ENCODE results near the gene SORD.
"Not testable (repeated sequence)": the region's sequence is repeated elsewhere in the genome, so short reads cannot be mapped to it uniquely, and the experiment has no call there.

Gene SORD

DNA sequence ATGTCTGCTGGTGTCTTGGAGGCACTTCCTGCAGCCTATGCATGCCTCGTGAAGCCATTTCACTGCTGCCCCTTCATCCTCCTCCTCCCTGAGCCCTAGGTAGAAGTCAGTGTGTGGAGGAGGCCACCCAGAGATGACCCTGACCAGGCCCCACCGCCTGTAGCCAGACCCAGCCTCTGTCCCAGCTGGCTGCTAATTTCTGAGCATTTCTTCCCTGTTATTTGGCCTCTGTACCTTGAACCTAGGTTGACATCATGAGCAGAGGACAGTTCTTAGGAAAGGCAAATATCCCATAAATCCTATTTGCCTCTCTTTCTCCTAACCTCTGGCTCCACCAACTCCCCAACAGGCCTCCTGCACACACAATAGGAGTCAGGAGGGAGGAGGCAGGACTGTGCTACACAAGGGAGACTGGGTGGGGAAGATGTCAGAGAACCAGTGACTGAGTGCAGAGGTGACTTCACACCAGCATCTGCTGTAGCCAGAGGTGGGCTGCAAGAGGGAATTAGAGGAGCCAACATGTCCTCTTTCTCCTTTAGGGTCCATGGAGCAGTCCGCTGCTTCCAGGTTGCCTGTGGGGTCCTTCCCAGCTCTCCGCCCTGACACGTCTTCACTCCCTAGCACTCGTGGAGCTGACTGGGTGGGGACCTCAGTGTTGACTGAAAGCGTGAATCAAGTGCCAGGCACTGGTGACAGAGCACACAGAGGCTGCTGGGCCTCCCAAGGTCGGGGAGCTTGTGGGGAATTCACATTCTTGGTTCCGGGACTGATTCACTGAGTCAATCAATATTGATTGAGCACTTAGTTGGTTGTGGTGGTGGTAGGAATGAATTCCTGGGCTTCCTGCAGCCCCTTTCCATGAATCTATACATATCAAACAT lies 52.7 kb downstream of the SORD start:
- not testable (repeated sequence) for H3K27me3 ChIP-seq (ENCODE audit: low read depth, low read length); H3K9me3 ChIP-seq (ENCODE audit: control insufficient read depth in 1 of 2, low read length in 2 of 2); H3K27ac ChIP-seq (ENCODE audit: low read length); H3K4me1 ChIP-seq (ENCODE audit: control insufficient read depth in 1 of 2, insufficient read depth in 2 of 2, low read length in 2 of 2); H3K4me3 ChIP-seq (ENCODE audit: low read depth in 1 of 2, low read length in 2 of 2); H3K36me3 ChIP-seq (ENCODE audit: control insufficient read depth in 1 of 2, insufficient read depth in 2 of 2, low read length in 2 of 2)

DNA sequence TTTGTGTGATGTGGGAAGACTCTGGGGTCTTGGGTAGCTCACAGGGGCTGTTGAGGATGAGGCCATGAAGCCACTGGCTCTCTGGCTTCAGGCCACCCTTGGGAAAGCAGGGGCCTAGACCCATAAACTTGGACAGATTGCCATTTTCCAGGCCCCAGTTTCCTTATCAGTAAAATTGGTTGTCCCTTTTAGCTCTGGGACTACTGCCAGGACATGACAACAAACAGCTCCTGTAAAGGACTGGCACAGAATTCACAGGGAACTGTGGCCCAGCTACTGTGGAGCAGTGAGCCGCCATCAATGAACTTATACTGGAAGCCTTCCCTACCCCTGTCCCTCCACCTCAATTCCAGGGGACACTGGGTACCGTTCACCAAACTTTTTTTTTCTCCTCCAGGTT lies 54.4 kb downstream of the SORD start:
- not testable (repeated sequence) for H3K36me3 ChIP-seq (ENCODE audit: control insufficient read depth in 1 of 2, insufficient read depth in 2 of 2, low read length in 2 of 2); H3K27me3 ChIP-seq (ENCODE audit: low read depth, low read length); H3K9me3 ChIP-seq (ENCODE audit: control insufficient read depth in 1 of 2, low read length in 2 of 2); H3K27ac ChIP-seq (ENCODE audit: low read length); H3K4me3 ChIP-seq (ENCODE audit: low read depth in 1 of 2, low read length in 2 of 2); H3K4me1 ChIP-seq (ENCODE audit: control insufficient read depth in 1 of 2, insufficient read depth in 2 of 2, low read length in 2 of 2)

DNA sequence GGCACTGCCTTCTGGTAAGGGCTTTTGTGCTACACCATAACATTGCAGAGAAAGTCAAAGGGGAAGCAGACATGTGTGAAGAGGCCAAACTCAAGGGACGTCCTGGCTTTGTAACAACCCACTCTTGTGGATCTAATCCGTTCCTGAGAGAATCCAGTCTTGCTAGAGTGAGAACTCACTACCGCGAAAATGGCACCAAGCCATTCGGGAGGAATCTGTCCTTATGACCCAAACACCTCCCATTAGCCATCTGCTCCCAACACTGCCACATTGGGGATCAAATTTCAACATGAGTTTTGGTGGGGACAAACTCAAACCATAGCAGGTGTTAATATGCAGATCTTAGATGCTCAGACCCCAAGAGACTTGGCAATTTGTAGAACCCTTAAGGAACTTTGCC lies 56.2 kb downstream of the SORD start:
- not testable (repeated sequence) for H3K27ac ChIP-seq (ENCODE audit: low read length)

DNA sequence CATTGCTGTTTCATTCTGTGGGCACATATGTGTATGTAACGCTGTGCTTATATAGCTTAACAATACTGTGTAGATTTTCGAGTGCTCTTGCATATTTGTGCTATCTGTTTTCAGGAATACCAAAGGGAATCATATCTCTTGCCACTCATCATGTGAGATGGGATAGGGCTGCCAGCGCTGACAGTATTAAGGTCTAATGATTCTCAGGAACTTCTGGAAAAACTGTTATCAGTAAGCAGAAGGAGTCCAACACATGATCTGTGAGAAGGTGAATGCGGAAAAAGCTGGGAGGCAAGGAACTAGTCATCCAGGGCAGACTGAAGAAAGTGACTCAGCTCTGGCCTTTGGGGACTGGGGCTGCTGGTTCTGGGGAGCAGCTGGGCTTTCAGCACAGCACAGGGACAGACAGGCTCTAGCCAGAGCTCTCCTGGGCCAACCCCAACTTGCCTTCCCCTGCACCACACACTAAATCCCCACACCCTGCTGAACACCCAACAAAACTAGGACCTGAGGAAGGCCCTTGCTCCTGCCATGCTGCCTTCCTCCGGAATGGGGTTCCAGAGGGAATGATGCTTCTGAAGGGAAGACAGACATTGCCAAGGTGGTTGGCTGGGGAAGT lies 56.7 kb downstream of the SORD start:
- H3K36me3 ChIP-seq (ENCODE audit: control insufficient read depth in 1 of 2, insufficient read depth in 2 of 2, low read length in 2 of 2); H3K9me3 ChIP-seq (ENCODE audit: control insufficient read depth in 1 of 2, low read length in 2 of 2); H3K27me3 ChIP-seq (ENCODE audit: low read depth, low read length); H3K4me3 ChIP-seq (ENCODE audit: low read depth in 1 of 2, low read length in 2 of 2); H3K4me1 ChIP-seq (ENCODE audit: control insufficient read depth in 1 of 2, insufficient read depth in 2 of 2, low read length in 2 of 2); H3K27ac ChIP-seq (ENCODE audit: low read length): not testable (repeated sequence)

More for the DNA sequence above, 56.2 kb downstream of the SORD start:
- H3K27me3 ChIP-seq (ENCODE audit: low read depth, low read length); H3K4me3 ChIP-seq (ENCODE audit: low read depth in 1 of 2, low read length in 2 of 2); H3K9me3 ChIP-seq (ENCODE audit: control insufficient read depth in 1 of 2, low read length in 2 of 2); H3K36me3 ChIP-seq (ENCODE audit: control insufficient read depth in 1 of 2, insufficient read depth in 2 of 2, low read length in 2 of 2); H3K4me1 ChIP-seq (ENCODE audit: control insufficient read depth in 1 of 2, insufficient read depth in 2 of 2, low read length in 2 of 2): not testable (repeated sequence)

DNA sequence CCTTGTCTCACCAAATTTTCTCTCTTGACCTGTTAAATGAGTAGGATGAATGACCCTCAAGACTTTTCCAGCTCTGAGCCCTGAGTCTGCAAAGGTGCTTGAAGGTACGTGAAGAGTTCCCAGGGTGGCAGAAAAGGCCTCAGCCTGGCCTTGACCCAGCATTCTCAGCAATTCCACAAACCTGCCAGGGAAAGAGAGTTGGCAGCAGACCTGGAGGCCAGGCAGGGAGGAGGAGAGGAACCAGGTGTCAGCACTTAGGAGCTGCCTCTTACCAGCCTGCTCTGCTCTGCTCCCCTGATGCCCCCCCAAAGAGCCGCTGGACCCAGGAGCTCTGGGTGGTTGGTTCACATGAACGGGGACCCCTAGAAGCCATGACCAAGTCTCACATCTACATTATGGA lies 57.6 kb downstream of the SORD start:
- not testable (repeated sequence) for H3K4me3 ChIP-seq (ENCODE audit: low read depth in 1 of 2, low read length in 2 of 2); H3K27ac ChIP-seq (ENCODE audit: low read length); H3K4me1 ChIP-seq (ENCODE audit: control insufficient read depth in 1 of 2, insufficient read depth in 2 of 2, low read length in 2 of 2); H3K9me3 ChIP-seq (ENCODE audit: control insufficient read depth in 1 of 2, low read length in 2 of 2); H3K36me3 ChIP-seq (ENCODE audit: control insufficient read depth in 1 of 2, insufficient read depth in 2 of 2, low read length in 2 of 2); H3K27me3 ChIP-seq (ENCODE audit: low read depth, low read length)

DNA sequence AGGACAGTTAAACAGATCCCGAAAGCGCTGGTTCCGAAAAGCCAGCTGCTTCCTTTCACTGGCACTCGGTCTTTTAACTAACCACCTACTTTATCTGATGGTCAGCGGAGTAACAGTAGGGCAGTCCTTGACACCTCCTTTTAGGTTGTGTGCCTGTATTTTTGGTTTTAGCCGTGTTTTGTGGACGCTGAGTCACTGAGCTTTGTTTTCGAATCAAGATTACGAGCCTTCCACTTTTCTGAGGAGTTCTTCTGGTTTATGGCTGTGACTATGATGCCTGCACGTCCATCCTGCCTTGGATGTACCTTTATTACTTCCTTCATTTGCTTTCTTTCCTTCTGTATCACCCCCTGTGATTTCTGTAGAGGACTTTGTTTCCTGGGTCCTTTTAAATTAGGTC lies 59.4 kb downstream of the SORD start:
- not testable (repeated sequence) for H3K27me3 ChIP-seq (ENCODE audit: low read depth, low read length); H3K4me3 ChIP-seq (ENCODE audit: low read depth in 1 of 2, low read length in 2 of 2); H3K9me3 ChIP-seq (ENCODE audit: control insufficient read depth in 1 of 2, low read length in 2 of 2); H3K4me1 ChIP-seq (ENCODE audit: control insufficient read depth in 1 of 2, insufficient read depth in 2 of 2, low read length in 2 of 2); H3K36me3 ChIP-seq (ENCODE audit: control insufficient read depth in 1 of 2, insufficient read depth in 2 of 2, low read length in 2 of 2); H3K27ac ChIP-seq (ENCODE audit: low read length)

DNA sequence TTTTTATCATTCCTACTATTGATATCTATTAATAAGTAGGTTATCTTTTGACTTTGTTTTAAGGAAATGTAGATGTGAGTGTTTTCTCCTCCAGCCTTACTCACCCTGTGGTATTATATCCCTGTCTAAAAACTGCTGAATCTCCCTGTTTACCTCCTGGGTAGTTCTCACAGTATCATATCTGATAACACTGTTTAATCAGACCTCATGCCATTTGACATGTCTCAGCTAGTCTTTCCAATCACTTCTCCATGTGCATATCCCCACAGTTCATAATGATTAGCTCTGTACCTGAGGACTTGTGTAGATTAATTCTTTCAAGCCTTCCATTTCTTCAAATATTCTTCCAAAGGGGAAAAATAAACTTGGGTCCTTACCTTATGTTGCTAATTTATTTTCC lies 60.2 kb downstream of the SORD start:
- H3K27me3 ChIP-seq (ENCODE audit: low read depth, low read length), result no peaks in the 10 kb centered on the region
- H3K4me3 ChIP-seq (ENCODE audit: low read depth in 1 of 2, low read length in 2 of 2), result no peak overlapping the region
- H3K27ac ChIP-seq (ENCODE audit: low read length), result no peak overlapping the region
- no peaks in the 10 kb centered on the region for H3K9me3 ChIP-seq (ENCODE audit: control insufficient read depth in 1 of 2, low read length in 2 of 2)
- H3K36me3 ChIP-seq (ENCODE audit: control insufficient read depth in 1 of 2, insufficient read depth in 2 of 2, low read length in 2 of 2), result no peaks in the 10 kb centered on the region
- no peaks in the 10 kb centered on the region for H3K4me1 ChIP-seq (ENCODE audit: control insufficient read depth in 1 of 2, insufficient read depth in 2 of 2, low read length in 2 of 2)

DNA sequence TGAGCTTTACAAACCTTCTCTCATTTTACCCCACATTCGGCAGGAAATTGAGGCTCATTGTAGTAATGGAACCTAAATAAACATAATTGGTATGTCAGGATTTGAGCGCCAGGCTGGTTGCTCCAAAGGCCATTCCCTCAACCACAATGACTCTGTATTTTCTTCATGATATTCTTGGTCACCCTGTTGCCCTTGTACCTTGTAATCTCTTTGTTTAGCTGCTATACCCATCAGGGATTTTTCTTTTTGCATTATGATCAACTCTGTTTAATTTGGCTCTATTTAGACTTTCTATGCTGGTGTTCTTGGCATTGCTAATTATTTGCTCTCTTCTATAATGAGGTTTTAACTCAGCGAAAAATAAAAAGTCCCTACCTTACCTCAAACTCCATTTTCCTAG lies 61.2 kb downstream of the SORD start:
- Histone ChIP-seq H3K4me1 (ENCODE audit: control insufficient read depth in 1 of 2, insufficient read depth in 2 of 2, low read length in 2 of 2) (no peaks in the 10 kb centered on the region), H3K27me3 (ENCODE audit: low read depth, low read length) (no peaks in the 10 kb centered on the region), H3K27ac (ENCODE audit: low read length) (no peak overlapping the region), H3K4me3 (ENCODE audit: low read depth in 1 of 2, low read length in 2 of 2) (no peak overlapping the region), H3K36me3 (ENCODE audit: control insufficient read depth in 1 of 2, insufficient read depth in 2 of 2, low read length in 2 of 2) (no peaks in the 10 kb centered on the region), H3K9me3 (ENCODE audit: control insufficient read depth in 1 of 2, low read length in 2 of 2) (no peaks in the 10 kb centered on the region)

DNA sequence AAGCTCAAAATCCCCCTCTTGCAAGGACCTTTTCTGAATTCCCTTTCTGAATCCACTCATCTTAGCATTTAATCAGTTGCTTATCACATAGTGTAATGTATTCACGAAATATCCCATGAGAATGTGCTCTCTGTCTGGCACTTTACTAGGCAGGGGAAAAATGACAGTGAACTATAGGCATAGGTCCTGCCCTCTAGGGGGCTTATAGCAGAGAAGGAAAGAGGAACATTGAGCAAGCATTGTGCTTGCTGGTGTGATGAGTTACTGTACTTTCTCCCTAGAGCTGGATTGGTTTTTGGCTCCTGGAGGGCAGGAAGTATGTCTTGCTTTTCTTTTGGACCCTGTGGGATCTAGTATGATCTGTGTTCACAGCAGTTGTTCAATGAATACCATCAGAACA lies 64.5 kb downstream of the SORD start:
- H3K4me3 ChIP-seq (ENCODE audit: low read depth in 1 of 2, low read length in 2 of 2), result no peak overlapping the region

DNA sequence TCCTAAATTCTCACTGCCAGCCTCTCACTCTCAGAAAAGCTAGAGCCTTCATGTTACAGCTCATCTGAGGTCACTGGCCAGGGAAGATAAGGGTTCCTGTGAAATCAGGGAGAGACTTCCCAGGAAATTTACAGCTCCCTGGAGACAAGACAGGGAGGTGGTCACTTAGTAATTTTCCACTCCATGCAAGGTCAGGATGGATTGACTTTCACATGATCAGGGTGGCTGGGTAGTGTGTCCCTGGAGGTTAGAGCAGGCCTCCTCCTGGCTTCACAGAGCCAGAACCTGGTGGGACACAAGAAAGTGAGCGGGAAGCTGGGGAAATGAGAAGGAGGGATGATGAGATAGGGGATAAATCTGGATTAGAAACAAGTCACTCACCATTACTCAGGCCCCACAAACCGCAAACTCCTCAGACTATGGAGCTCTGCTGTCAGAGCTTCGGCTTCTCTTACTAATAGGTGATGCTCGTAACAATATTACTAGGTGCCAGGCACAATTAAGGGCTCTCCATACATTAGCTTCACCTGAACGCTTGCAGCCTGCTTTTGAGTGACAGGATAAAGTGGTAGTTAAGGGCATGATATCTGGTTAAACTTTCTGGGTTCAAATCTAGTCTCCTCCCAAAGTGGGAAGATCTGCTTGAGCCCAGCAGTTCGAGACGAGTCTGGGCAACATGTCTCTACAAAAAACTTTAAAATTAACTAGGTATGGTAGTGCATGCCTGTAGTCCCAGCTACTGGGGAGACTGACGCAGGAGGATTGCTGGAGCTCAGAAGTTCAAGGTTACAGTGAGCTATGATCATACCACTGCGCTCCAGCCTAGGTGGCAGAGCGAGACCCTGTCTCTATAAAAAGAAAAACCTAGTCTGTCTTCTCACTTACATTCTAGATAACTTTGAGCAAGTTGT lies 66.1 kb downstream of the SORD start:
- Histone ChIP-seq H3K4me1 (ENCODE audit: control insufficient read depth in 1 of 2, insufficient read depth in 2 of 2, low read length in 2 of 2) (no peaks in the 10 kb centered on the region), H3K4me3 (ENCODE audit: low read depth in 1 of 2, low read length in 2 of 2) (no peak overlapping the region), H3K36me3 (ENCODE audit: control insufficient read depth in 1 of 2, insufficient read depth in 2 of 2, low read length in 2 of 2) (no peaks in the 10 kb centered on the region), H3K27me3 (ENCODE audit: low read depth, low read length) (no peaks in the 10 kb centered on the region), H3K27ac (ENCODE audit: low read length) (no peak overlapping the region), H3K9me3 (ENCODE audit: control insufficient read depth in 1 of 2, low read length in 2 of 2) (no peaks in the 10 kb centered on the region)

More for the DNA sequence above, 64.5 kb downstream of the SORD start:
- Histone ChIP-seq H3K9me3 (ENCODE audit: control insufficient read depth in 1 of 2, low read length in 2 of 2) (no peaks in the 10 kb centered on the region), H3K4me1 (ENCODE audit: control insufficient read depth in 1 of 2, insufficient read depth in 2 of 2, low read length in 2 of 2) (no peaks in the 10 kb centered on the region), H3K36me3 (ENCODE audit: control insufficient read depth in 1 of 2, insufficient read depth in 2 of 2, low read length in 2 of 2) (no peaks in the 10 kb centered on the region), H3K27me3 (ENCODE audit: low read depth, low read length) (no peaks in the 10 kb centered on the region), H3K27ac (ENCODE audit: low read length) (no peak overlapping the region)

DNA sequence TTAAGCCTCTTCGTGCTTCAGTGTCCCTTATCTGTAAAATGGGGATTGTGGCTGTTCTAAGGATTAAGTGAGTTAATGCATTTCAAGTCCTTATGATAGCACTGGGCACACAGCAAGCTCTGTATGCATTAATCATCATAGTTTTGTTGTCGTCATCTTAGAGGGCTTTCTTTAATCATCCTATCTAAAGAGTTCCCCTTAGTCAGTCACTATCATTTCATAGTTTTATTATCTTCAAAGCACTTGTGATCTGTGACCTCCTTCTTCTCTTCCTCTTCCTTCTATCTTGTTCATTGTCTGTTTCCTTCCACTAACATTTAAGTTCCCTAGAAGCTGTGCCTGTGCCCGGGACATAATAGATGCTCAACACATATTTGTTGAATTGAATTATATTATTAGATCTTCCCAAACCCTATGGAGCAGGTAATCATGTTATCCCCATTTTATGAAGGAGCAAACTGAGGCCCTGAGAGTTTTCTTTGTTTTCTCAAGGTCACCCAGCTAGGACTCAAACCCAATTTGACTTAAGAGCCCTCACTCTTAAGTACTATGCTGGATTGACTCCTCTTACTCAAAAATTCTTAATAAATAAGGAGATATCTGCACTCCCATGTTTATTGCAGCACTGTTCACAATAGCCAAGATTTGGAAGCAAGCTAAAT lies 66.8 kb downstream of the SORD start:
- Histone ChIP-seq H3K9me3 (ENCODE audit: control insufficient read depth in 1 of 2, low read length in 2 of 2) (no peaks in the 10 kb centered on the region), H3K27me3 (ENCODE audit: low read depth, low read length) (no peaks in the 10 kb centered on the region), H3K4me1 (ENCODE audit: control insufficient read depth in 1 of 2, insufficient read depth in 2 of 2, low read length in 2 of 2) (no peaks in the 10 kb centered on the region), H3K4me3 (ENCODE audit: low read depth in 1 of 2, low read length in 2 of 2) (no peak overlapping the region), H3K27ac (ENCODE audit: low read length) (no peak overlapping the region), H3K36me3 (ENCODE audit: control insufficient read depth in 1 of 2, insufficient read depth in 2 of 2, low read length in 2 of 2) (no peaks in the 10 kb centered on the region)

All from muscle layer of duodenum (tissue), 2 donors.